GM19351 (cell line): ENCODE measurements around the gene OLFML1.

ENCODE experiments used
- ATAC-seq: cut with Tn5 transposase; IDR thresholded peaks from one replicate; pipeline ENCODE4 v1.9.1; 2021; ENCODE audit warnings: mild to moderate bottlenecking, moderate library complexity; ENCODE audit not compliant: unreplicated experiment

Gene OLFML1

DNA sequence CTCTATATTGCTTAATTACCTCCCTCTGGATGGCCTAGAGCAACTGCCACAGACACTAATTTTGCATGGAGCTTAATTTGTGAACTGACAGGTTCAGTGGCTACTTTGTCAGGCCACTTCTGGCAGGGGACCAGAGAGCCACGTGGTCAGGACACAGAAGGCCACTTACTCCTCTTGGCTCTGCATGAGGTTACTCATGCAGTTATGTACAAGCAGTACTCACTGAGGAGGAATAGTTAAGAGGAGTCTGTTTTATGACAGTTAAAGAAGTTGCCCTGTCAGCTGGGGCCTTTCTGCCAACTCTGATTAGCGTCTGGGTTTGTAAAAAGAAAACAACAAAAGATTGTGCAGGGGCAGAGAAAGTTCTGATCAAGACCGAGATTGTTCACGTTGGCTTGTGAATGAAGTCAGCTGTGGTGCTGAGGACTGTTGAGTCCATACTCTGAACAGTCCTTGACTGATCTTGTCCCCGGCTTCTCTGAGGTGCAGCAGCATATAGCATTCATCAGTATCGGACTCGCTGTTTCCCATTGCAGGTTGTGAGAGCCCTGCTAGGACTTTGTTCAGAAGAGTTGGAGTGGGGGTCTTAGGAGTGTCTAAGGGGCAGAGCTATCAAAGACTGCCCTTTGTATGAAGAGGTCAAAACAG, 69.9 kb downstream of the OLFML1 start:
- ATAC-seq = no peak

GRCh38 chr11:7558046-7558445, 72.7 kb downstream of the OLFML1 start:
- no peak for ATAC-seq

GRCh38 chr11:7559398-7560283, 74.3 kb downstream of the OLFML1 start:
- peak; percentile 71 for ATAC-seq
